Cardiac muscle cell (in vitro differentiated cells and primary cell): ENCODE data around the gene GPR180. TPM values are rescaled to one million over a fixed set of nuclear protein-coding genes. Genes with fewer than 3 reads are reported as not detected.
A peak's percentile ranks its signal among the peaks of the same experiment; 100 is the strongest.

Source experiments
- DNase-seq, 2 donors: peaks; one replicate each; pipeline versions ENCODE4 v3.0.0 to v3.0.0-alpha.2; 2010 to 2017; ENCODE audit warnings: low read depth in 1 of 2, low spot score in 1 of 2
- H3K27ac ChIP-seq: fragments of 200-600 bp; sonication (generic); 2 replicates; pipeline ENCODE4 v1.5.1; 2016
- H3K27me3 ChIP-seq: fragments of 200-600 bp; sonication (generic); 2 replicates; pipeline ENCODE4 v1.6.0; 2016; ENCODE audit warnings: control low read depth
- H3K36me3 ChIP-seq: fragments of 200-600 bp; sonication (generic); 2 replicates; pipeline ENCODE4 v1.5.1; 2016; ENCODE audit warnings: control low read depth
- H3K4me1 ChIP-seq: fragments of 200-600 bp; sonication (generic); 2 replicates; pipeline ENCODE4 v1.8.1; 2017; ENCODE audit warnings: low read depth, mild to moderate bottlenecking, mixed run types
- H3K4me3 ChIP-seq: fragments of 200-600 bp; sonication (generic); 2 replicates; pipeline ENCODE4 v1.5.1; 2016; ENCODE audit warnings: mild to moderate bottlenecking
- H3K9me3 ChIP-seq: fragments of 200-600 bp; sonication (generic); 2 replicates; pipeline ENCODE4 v1.5.1; 2017; ENCODE audit warnings: low read depth, mild to moderate bottlenecking, control low read depth
- polyA plus RNA-seq: library from polyadenylated mRNA; unstranded; fragments of >200 nt; fragmentation: Nextera tagmentation; extraction: Ambion mirVana; gene quantifications from 2 replicates; pipeline ENCODE4 v1.2.1, GENCODE V29; 2016
- total RNA-seq: library from RNA; depleted of rRNA; stranded (reverse); fragments of >200 nt; gene quantifications from 2 replicates; pipeline ENCODE4 v1.2.3, GENCODE V29; 2016
- TF ChIP-seq, protein P1 (sequence below): IDR thresholded peaks from 2 replicates; pipeline ENCODE4 v1.5.1; 2012; ENCODE audit warnings: low read depth, mild to moderate bottlenecking, low read length

GPR180 gene
- total and polyA plus RNA-seq, 2 experiments from 2014 or later, result 4.1 TPM

DNA sequence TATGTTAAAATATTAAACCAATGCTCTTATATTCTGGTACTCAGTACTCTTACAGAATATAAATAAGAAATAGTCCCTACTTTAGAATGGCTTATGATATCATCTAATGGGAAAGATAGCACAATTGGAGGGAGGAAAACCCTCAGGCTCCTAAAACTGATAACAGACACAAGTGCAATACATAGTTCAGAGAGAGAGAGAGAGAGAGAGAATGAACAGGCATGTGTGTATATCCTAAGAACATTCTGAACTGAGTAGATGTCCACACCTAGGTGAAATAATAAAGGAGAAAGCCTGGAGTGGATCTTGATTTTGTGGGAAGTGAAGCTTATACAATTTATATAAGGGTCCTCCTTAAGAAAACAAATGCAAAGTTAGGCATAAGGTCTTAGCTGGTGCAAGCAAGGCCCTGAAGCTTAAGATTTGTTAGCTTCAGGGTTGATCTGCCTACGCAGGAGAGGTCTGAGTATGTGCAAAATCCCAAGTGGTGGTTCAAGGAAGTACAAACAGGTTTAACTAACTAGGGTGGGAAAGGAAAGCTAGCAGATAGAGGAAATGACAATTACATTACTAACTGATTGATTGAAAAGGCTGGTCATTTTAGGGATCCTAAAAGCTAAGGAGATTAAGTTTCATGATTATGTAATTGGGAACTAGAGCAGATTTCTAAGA lies 57.4 kb downstream of the GPR180 start:
- no peak for DNase-seq
- H3K27me3 ChIP-seq, result peaks cover 7% of the 10 kb centered on the region
- no peaks in the 10 kb centered on the region for H3K4me1 ChIP-seq
- H3K9me3 ChIP-seq, result no peaks in the 10 kb centered on the region
- H3K27ac ChIP-seq, result no peak overlapping the region
- TF ChIP-seq, protein P1, sequence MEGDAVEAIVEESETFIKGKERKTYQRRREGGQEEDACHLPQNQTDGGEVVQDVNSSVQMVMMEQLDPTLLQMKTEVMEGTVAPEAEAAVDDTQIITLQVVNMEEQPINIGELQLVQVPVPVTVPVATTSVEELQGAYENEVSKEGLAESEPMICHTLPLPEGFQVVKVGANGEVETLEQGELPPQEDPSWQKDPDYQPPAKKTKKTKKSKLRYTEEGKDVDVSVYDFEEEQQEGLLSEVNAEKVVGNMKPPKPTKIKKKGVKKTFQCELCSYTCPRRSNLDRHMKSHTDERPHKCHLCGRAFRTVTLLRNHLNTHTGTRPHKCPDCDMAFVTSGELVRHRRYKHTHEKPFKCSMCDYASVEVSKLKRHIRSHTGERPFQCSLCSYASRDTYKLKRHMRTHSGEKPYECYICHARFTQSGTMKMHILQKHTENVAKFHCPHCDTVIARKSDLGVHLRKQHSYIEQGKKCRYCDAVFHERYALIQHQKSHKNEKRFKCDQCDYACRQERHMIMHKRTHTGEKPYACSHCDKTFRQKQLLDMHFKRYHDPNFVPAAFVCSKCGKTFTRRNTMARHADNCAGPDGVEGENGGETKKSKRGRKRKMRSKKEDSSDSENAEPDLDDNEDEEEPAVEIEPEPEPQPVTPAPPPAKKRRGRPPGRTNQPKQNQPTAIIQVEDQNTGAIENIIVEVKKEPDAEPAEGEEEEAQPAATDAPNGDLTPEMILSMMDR, result no peak
- H3K36me3 ChIP-seq, result no peaks in the 10 kb centered on the region
- no peak overlapping the region for H3K4me3 ChIP-seq

DNA sequence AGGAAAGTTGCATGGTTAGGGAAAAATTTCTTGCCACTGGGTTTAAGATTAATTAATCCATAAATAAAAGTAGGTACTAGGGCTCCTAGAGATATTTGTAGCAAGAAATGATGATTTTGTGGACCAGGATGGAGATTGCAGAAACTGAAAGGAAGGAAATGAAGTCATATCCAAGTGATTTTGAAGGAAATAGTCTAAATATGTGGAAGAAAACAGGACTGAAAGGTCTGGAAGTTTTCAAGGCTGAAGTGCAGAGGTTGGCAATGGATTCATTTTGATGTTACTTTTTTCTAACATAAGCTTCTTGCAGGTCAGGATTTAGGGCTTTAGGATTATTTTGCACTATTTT lies 57.9 kb downstream of the GPR180 start:
- no peak overlapping the region for H3K4me3 ChIP-seq
- no peak overlapping the region for H3K27ac ChIP-seq
- TF ChIP-seq, protein P1, result no peak
- H3K4me1 ChIP-seq, result no peaks in the 10 kb centered on the region
- H3K27me3 ChIP-seq, result peaks cover 7% of the 10 kb centered on the region
- H3K9me3 ChIP-seq, result no peaks in the 10 kb centered on the region
- no peak for DNase-seq
- H3K36me3 ChIP-seq, result no peaks in the 10 kb centered on the region

DNA sequence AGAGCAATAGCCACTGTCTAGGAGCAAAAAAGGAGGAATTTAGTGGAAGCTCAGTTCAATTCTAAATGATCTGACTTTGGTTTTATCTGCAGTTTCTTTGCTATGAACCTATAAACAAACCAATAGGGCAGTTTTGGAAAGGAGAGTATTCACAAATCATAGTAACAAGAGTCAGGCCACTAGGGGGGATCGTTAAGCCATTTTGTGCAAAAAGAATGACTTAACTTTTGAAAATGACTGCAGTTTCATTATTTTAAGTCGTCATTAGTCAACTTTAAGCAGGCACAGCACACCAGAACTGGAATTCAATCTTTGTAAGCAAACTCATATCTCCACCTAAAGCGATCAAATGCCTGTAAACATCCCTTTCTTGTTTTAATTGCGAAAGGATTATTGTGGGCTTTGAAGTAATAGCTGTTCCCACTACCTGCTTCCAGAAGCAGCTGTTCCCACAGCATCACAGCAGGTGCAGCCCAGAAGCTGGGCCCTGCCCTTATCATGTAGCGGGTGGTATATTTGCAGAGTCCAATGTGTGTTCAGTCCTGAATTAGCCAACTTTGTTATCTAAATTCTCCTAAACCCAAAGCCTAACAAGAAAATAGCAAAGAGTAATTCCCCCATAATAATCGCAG lies 59.2 kb downstream of the GPR180 start:
- Histone ChIP-seq H3K9me3 (no peaks in the 10 kb centered on the region), H3K4me1 (no peaks in the 10 kb centered on the region), H3K27me3 (peaks cover 7% of the 10 kb centered on the region), H3K27ac (no peak overlapping the region), H3K4me3 (no peak overlapping the region), H3K36me3 (no peaks in the 10 kb centered on the region)
- TF ChIP-seq, protein P1, result peak; percentile 43
- DNase-seq, result peak in 1 of 2 donors; percentile 27

DNA sequence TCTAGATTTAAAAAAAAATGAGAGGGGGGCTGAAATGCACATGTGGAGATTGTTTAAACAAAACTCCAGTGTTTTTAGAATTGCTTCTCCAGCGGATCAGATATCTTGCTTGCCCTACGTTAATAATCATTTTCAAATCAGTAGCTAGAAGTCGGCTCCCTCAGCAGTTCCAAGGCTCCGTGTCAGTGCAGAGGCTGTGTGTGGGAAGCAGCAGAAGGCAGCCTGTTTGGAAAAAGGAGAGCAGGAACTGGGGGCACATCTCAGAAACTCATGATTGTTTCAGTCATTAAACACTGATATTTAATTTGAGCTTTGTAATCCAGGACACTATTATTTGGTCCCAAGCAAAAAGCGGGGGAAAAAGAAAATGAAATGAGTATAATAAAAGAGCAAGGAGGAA lies 59.7 kb downstream of the GPR180 start:
- no peak overlapping the region for H3K27ac ChIP-seq
- no peak overlapping the region for H3K4me3 ChIP-seq
- DNase-seq, result no peak
- H3K9me3 ChIP-seq, result no peaks in the 10 kb centered on the region
- TF ChIP-seq, protein P1, result no peak
- no peaks in the 10 kb centered on the region for H3K4me1 ChIP-seq
- peaks cover 7% of the 10 kb centered on the region for H3K27me3 ChIP-seq
- H3K36me3 ChIP-seq, result no peaks in the 10 kb centered on the region

DNA sequence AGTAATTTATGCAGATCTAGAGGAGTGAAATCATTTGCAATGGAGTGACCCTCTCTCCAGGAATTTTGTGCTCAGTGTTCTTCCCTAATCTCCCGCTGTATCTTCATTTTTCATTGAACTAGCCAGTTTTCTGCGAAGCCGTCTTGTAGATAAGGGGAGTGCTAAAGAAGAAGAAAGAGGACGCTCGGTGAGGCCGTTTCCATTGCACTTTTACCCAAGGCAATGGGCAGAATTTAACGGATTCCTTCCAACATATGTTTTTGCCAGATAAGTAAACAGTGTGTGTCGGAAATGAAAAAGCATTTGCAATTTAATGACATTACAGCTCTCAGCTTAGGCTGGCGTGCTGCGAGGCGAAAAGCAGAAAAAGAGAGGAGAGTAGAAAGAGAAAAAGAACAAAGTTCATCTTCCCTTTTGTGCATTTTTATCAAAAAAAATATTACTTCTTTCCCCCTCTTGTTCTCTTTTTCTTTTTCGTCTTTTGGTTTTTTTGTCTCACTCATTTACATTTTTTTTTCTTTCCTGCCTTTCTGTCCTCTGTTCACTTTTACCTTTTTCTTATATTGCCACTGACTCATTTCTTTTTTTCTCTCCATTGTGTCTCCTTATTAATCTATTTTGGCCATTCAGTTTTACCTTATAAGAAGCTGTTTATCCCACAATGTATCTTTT lies 60.8 kb downstream of the GPR180 start:
- Histone ChIP-seq H3K4me1 (no peaks in the 10 kb centered on the region), H3K27ac (no peak overlapping the region), H3K4me3 (no peak overlapping the region), H3K27me3 (peaks cover 7% of the 10 kb centered on the region), H3K9me3 (no peaks in the 10 kb centered on the region), H3K36me3 (no peaks in the 10 kb centered on the region)
- TF ChIP-seq, protein P1, result no peak
- DNase-seq, result no peak
